Epidermal melanocyte (primary cell): ENCODE results near the gene MAP3K4.

Source experiments
- DNase-seq: peaks from one replicate; pipeline ENCODE4 v3.0.0; 2011; ENCODE audit warnings: low spot score; ENCODE audit not compliant: insufficient read length

MAP3K4 gene

GRCh38 chr6:161139766-161140553 is 148.4 kb downstream of the MAP3K4 start:
- no peak for DNase-seq

GRCh38 chr6:161140554-161140875 is 148.9 kb downstream of the MAP3K4 start:
- no peak for DNase-seq

GRCh38 chr6:161141173-161141572 is 149.6 kb downstream of the MAP3K4 start:
- no peak for DNase-seq

GRCh38 chr6:161142957-161143296 is 151.4 kb downstream of the MAP3K4 start:
- no peak for DNase-seq

- DNase-seq = no peak
These were observed 152.3 kb downstream of the MAP3K4 start for GRCh38 chr6:161143663-161144430.

- no peak for DNase-seq
These were observed 158.6 kb downstream of the MAP3K4 start for GRCh38 chr6:161150136-161150535.

- no peak for DNase-seq
These were observed 159.0 kb downstream of the MAP3K4 start for GRCh38 chr6:161150566-161150965.

GRCh38 chr6:161151059-161151645 is 159.6 kb downstream of the MAP3K4 start:
- no peak for DNase-seq

GRCh38 chr6:161151660-161152526 is 160.3 kb downstream of the MAP3K4 start:
- DNase-seq = no peak

GRCh38 chr6:161152527-161152862 is 160.9 kb downstream of the MAP3K4 start:
- DNase-seq = no peak

GRCh38 chr6:161152907-161153662 is 161.5 kb downstream of the MAP3K4 start:
- DNase-seq = no peak

GRCh38 chr6:161153725-161154124 is 162.2 kb downstream of the MAP3K4 start:
- DNase-seq = no peak

GRCh38 chr6:161154796-161155335 is 163.3 kb downstream of the MAP3K4 start:
- DNase-seq = no peak

GRCh38 chr6:161161121-161161520 is 169.6 kb downstream of the MAP3K4 start:
- DNase-seq = no peak

- DNase-seq = no peak
These were observed 170.5 kb downstream of the MAP3K4 start for GRCh38 chr6:161161889-161162624.

- no peak for DNase-seq
These were observed 171.2 kb downstream of the MAP3K4 start for GRCh38 chr6:161162722-161163121.

- DNase-seq = no peak
These were observed 172.1 kb downstream of the MAP3K4 start for GRCh38 chr6:161163466-161164181.

GRCh38 chr6:161164182-161164625 is 172.6 kb downstream of the MAP3K4 start:
- DNase-seq = no peak

GRCh38 chr6:161166176-161166575 is 174.6 kb downstream of the MAP3K4 start:
- DNase-seq = no peak
